Superior temporal gyrus (tissue), 1 donor: ENCODE data around the gene LSAMP.

Experiments
- DNase-seq: peaks from one replicate; pipeline ENCODE4 v3.0.0-alpha.2; 2016; ENCODE audit errors: extremely low spot score

LSAMP gene

GRCh38 chr3:116018646-116019045 lies 426.6 kb downstream of the LSAMP start:
- DNase-seq, result no peak

DNA sequence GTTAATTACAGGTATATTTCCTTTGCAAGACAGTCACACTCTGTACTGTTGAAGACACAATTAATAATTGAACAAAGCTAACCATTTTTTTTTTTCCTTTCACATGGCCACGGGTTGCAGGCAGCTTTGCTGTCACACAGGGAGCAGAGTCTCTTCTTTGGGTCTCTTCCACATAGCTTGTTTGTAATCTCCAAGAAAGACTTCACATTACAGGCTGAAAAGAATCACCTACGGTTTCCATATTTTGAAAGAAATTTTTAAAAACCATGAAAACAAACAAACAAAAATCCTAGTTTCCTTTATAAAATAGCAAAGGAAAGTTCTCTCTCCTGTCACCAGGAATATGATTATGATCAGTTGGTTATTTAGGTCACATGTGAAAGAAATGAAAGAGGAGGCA lies 429.4 kb downstream of the LSAMP start:
- DNase-seq, result no peak

DNA sequence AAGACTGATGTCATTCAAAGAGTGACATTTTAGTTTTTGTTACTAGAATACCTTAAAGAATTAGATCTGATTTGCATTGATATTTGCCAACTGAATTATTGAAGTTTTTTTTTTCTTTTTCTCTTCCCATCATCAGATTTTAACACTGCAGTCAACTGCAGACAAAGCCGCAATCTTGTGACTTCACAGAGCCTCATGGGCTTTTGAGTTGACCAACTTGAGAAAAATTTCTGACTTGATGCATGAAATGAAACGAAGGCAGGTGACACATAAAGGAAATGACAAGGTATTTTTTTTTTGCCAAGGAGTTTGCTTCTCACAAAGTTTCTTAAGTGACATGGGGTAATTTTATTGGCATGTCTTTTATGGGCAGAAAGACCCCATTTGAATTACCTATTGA lies 438.3 kb downstream of the LSAMP start:
- DNase-seq, result no peak

GRCh38 chr3:116005404-116005803 lies 439.9 kb downstream of the LSAMP start:
- no peak for DNase-seq

GRCh38 chr3:116002235-116002634 lies 443.1 kb downstream of the LSAMP start:
- no peak for DNase-seq

DNA sequence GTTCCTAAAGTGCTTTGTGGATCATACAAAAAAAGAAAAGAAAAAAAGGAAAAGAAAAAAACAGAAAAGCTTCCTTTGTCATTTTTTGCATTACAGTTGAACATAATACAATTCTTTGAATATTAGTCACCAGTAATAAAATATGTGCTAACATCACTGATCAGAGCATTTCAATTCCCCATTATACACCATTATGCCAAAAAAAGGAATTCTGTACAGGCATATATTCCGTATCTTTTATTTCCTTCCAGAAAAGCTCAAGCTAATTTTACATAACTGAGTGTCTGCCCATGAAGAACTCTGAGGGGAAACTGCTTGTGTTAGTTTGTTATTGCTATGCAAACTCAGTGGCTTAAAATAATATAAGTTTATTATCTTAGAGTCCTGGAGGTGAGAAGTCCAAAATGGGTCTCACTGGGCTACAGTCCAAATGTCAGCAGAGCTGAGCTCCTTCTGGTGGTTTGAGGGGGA lies 444.1 kb downstream of the LSAMP start:
- DNase-seq, result no peak

- peak; percentile 38 for DNase-seq
These were observed 445.0 kb downstream of the LSAMP start for GRCh38 chr3:116000311-116000710.

- DNase-seq, result peak; percentile 35
These were observed 445.7 kb downstream of the LSAMP start for GRCh38 chr3:115999613-116000012.

GRCh38 chr3:115999001-115999585 lies 446.2 kb downstream of the LSAMP start:
- peak; percentile 74 for DNase-seq

DNA sequence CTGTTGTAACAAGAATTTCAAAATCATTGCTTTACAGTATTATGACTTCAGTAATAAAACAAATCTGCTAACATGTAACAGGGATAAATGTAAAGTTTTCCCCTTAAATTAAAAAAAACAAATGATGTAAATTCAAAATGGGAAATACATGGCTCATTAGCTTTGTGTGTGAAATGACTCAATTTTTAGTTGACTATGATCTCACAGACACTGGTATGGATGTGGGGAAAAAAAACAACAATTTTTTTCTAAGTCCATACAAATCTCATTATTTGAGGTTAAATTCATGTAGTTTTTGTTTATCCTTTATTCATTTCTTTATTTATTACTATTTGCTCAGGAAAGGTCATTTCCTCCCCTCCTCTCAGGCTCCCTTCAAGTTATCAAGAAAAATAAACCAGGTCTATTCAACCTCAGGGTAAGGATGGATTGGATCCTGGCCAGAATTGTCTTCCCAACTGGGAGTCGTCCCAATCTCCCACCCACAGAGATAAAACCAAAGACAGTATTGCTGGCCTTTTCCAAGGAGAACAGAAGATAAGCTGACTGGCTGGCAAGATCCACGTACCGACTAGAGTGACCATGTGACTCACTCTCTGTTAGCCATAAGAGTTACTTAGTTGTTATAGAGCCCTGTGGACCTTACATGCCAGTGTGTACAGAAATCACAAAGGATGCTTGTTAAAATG lies 448.7 kb downstream of the LSAMP start:
- DNase-seq, result no peak

DNA sequence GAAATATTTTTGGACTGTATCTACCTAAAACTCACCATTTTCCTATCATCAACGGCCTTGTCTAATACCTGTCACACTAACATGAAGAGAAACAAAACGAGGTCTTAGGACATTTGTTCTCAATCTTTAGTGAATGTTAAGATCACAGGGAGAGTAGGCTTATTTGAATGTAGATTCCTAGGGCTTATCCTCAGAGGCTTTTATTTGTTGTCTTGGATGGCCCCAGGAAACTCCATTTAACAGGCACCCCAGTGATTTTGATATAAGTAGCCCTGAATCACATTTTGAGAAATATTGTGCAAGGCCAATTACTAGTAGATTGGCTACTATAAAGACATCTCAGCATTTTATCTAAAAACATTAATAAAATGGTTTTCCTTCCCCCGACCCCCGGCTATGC lies 454.6 kb downstream of the LSAMP start:
- DNase-seq, result no peak

DNA sequence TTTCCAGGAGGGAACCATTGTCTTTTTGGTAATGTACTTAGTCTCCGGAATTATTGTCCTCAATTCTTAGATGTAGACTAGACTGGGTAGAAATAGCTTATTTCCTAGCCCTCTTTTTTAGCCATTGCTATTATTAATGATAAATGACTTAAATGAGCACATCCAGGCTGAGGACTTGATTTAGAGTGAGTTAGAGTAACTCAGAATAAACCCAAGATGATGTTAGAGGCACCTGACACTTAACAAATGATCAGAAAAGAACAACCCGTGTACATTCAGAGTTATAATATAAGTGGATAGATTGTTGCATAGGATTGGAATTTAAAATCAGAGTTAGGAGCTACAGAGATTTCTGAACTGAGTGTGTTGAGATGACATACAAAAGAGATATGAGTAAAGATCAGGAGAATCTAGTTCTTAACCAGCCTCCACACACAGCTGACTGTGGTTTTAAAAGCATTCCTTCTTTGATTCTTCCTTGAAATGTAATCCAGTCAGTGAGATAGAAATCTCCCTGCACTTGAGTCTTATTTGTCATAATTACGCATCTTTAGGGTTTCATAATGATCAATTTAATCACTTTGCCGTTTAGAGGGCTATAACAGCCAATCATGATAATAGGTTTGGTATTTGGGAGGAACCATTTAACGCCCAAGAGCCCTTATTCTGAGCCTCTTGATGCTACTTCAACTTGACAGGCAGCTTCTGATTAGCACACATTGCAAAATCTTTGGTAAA lies 455.4 kb downstream of the LSAMP start:
- DNase-seq, result no peak

DNA sequence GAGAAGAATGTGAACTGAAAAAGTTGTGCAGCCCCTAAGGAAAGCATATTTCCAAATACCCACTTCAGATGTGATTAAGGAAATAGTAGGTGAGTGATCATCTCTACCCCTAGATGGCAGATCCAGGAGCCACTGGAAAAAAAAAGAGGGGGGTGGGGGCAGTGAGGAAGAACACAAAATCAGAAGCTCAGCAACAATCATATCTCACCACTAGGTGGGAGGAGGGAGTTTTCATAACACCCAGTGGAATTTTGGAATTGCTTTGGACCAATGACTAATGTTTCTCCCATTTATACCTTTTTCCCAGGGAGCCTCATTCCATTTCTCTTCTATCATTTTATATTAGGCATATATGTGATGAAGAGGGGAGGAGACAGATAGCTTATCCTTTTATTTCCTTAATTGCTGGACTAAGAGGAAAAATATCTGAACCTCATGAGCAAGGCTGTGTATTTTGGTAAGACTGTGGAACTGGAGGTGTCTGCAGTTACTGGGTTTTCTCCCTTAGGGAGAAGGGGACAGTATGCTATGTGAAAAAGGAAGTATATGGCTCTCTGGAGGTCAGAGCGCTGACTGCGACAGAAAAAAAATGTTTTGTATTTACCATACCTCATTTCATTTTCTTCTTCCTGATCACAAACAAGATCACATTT lies 458.6 kb downstream of the LSAMP start:
- no peak for DNase-seq

GRCh38 chr3:115982629-115983028 lies 462.7 kb downstream of the LSAMP start:
- DNase-seq, result no peak

- no peak for DNase-seq
These were observed 463.2 kb downstream of the LSAMP start for GRCh38 chr3:115982108-115982507.

DNA sequence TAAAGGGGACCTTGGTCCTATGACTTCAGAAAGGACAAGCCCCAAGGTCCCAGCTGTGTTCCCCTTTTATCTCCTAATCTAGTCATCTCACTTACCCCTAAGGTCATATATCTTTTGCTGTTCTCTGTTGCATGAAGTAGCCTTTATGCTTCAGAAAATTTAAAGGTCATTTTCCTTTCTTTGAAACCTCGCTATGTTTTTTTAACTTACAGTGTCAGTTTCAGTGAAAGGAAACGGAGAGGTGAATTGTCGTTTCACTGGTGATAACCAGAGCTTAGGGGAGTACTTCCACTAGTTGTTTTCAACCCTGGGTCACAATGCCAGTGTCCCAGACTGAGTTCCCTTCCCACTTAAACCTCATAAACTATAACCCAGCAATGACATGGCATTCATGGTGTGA lies 464.6 kb downstream of the LSAMP start:
- no peak for DNase-seq

GRCh38 chr3:115977866-115978265 lies 467.4 kb downstream of the LSAMP start:
- DNase-seq, result no peak

- no peak for DNase-seq
These were observed 469.5 kb downstream of the LSAMP start for GRCh38 chr3:115975796-115976195.

DNA sequence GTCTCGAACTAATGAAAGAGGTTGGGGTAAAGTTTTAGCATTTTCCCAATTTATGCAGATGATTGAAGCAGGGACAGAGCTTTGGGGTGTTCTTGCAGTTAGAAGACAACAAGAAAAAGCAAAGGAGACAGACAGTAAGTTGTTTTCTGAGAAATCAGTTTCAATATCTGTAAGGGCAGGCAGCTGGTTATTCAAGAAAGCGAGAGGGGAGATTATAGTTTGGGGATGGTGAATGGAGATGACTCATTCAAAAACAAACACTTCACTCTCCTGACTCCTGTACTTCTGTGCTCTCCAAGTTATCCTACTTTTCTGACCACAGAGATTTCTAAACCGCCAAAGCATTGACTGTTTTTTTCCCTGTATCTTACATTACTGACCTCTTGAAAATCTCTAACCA lies 469.9 kb downstream of the LSAMP start:
- DNase-seq, result no peak

- DNase-seq, result no peak
These were observed 470.3 kb downstream of the LSAMP start for GRCh38 chr3:115974940-115975339.

GRCh38 chr3:115968871-115969270 lies 476.4 kb downstream of the LSAMP start:
- DNase-seq, result no peak

DNA sequence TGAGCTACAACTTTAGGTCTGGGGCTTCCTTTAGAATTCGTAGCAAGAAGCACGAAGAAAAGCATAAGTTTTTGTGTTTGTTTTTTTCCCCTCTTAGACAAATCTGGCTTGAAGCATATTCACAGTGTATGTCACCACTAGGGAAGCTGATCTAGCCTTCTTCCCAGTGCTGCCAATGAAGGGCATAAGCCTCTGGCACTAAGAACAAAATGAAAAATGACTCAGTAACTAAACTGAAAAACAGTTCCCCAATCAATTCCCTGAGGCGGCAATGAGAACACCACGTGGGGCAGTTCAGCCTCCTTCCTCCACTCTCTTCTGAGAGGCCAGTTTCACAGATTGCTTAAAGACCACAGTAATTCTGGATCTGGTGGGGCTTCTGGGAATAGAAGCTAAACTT lies 483.9 kb downstream of the LSAMP start:
- peak; percentile 42 for DNase-seq
